ENCODE measurements around the gene CAPZA1. TPM values are rescaled to one million over a fixed set of nuclear protein-coding genes. Genes with fewer than 3 reads are reported as not detected.

Gene CAPZA1
- polyA plus RNA-seq, 1 of the 3 experiments (the other 2 are of a cell fraction): 50.8 TPM

GRCh38 chr1:112698366-112699310 lies 79.0 kb downstream of the CAPZA1 start:
- Histone ChIP-seq H3F3A (replicated peaks; ENCODE audit: insufficient read depth) (peaks cover 40% of the 10 kb centered on the region), H3K27ac (ENCODE audit: low read depth in 2 of 2, low read length in 1 of 2) (peak overlapping the region in 1 of 2 experiments; percentile 90; a peak in 3 of 4 replicates), H3K9ac (no peak overlapping the region), H4K20me1 (ENCODE audit: insufficient read depth) (peaks cover under 1% of the 10 kb centered on the region), H3K4me2 (no peak overlapping the region), H3K36me3 (replicated peaks in 1 of 2; ENCODE audit: control insufficient read depth in 1 of 2, insufficient read depth in 2 of 2, low read length in 1 of 2) (peaks cover 21 to 70% of the 10 kb centered on the region in 2 experiments), H3K9me3 (no peaks in the 10 kb centered on the region), H3K9me2 (no peaks in the 10 kb centered on the region), H3K4me1 (ENCODE audit: control insufficient read depth in 1 of 2, insufficient read depth in 2 of 2, low read depth in 1 of 2, low read length in 1 of 2) (peaks cover 27 to 36% of the 10 kb centered on the region in 2 experiments; a peak in 3 of 4 replicates), H2AFZ (ENCODE audit: low read depth) (no peak overlapping the region), H3K27me3 (ENCODE audit: insufficient read depth) (no peaks in the 10 kb centered on the region), H3K4me3 (ENCODE audit: low read depth in 2 of 2, low read length in 1 of 2) (no peak overlapping the region), H3K79me2 (ENCODE audit: insufficient read depth) (peaks cover 11% of the 10 kb centered on the region)
- ChIA-PET CTCF (interaction anchor here (0.9 to 4.4 kb wide), 5 partner anchors 9 to 308 kb away, joined by 3 to 21 read pairs (median 7); a partner anchor contains a TSS), POLR2A (interaction anchor here (1.1 kb wide), 1 partner anchor 24 kb away, joined by 6 read pairs; the partner anchor contains the start of gene MOV10)
- TF ChIP-seq TCF12 (IDR thresholded peaks at IDR 0.05) (no peak), EP300 (IDR thresholded peaks at IDR 0.05; ENCODE audit: borderline replicate concordance in 1 of 2, low read depth in 1 of 2, low read length in 1 of 2) (no peak), GABPA (IDR thresholded peaks at IDR 0.05; ENCODE audit: low read depth) (no peak), PBX3 (IDR thresholded peaks at IDR 0.05) (no peak), MAX (IDR thresholded peaks at IDR 0.05; ENCODE audit: low read depth) (no peak), RFX5 (IDR thresholded peaks at IDR 0.05; ENCODE audit: low read length) (no peak), FOSL2 (IDR thresholded peaks at IDR 0.05; ENCODE audit: borderline replicate concordance, low read depth) (no peak), RAD21 (IDR thresholded peaks at IDR 0.05; ENCODE audit: low read length) (no peak), FOXJ3 (CRISPR knock-in tag; IDR thresholded peaks at IDR 0.05) (no peak), POLR2AphosphoS5 (IDR thresholded peaks at IDR 0.05; ENCODE audit: low read depth, low read length) (no peak)
- TF ChIP-seq, protein P1, sequence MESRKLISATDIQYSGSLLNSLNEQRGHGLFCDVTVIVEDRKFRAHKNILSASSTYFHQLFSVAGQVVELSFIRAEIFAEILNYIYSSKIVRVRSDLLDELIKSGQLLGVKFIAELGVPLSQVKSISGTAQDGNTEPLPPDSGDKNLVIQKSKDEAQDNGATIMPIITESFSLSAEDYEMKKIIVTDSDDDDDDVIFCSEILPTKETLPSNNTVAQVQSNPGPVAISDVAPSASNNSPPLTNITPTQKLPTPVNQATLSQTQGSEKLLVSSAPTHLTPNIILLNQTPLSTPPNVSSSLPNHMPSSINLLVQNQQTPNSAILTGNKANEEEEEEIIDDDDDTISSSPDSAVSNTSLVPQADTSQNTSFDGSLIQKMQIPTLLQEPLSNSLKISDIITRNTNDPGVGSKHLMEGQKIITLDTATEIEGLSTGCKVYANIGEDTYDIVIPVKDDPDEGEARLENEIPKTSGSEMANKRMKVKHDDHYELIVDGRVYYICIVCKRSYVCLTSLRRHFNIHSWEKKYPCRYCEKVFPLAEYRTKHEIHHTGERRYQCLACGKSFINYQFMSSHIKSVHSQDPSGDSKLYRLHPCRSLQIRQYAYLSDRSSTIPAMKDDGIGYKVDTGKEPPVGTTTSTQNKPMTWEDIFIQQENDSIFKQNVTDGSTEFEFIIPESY (IDR thresholded peaks at IDR 0.05; ENCODE audit: borderline replicate concordance, low read depth): no peak
- DNase-seq: no peak
- 82% methylated on average over 15 of the region's 17 CpGs for WGBS (ENCODE audit: low lambda C conversion rate)

Data from SK-N-SH (cell line).